Endometrial microvascular endothelial cells (primary cell): Measurements from ENCODE around the gene FEM1A. TPM values are rescaled to one million over a fixed set of nuclear protein-coding genes. Genes with fewer than 3 reads are reported as not detected.
"Not testable (repeated sequence)": the region's sequence is repeated elsewhere in the genome, so short reads cannot be mapped to it uniquely, and the experiment has no call there.

Source experiments
- in situ Hi-C: cut with HindIII; loops from 2 replicates; pipeline ENCODE4 v1.10.0; 2017; ENCODE audit warnings: low sequenced_read_pairs, low pct_unique_long_range_greater_than_20kb; ENCODE audit errors: inconsistent ontology term
- total RNA-seq: library from RNA; depleted of rRNA; stranded (reverse); fragments of >200 nt; gene quantifications from one replicate; pipeline ENCODE4 v1.2.3, GENCODE V29; 2015; ENCODE audit errors: inconsistent ontology term

Gene FEM1A, protein sequence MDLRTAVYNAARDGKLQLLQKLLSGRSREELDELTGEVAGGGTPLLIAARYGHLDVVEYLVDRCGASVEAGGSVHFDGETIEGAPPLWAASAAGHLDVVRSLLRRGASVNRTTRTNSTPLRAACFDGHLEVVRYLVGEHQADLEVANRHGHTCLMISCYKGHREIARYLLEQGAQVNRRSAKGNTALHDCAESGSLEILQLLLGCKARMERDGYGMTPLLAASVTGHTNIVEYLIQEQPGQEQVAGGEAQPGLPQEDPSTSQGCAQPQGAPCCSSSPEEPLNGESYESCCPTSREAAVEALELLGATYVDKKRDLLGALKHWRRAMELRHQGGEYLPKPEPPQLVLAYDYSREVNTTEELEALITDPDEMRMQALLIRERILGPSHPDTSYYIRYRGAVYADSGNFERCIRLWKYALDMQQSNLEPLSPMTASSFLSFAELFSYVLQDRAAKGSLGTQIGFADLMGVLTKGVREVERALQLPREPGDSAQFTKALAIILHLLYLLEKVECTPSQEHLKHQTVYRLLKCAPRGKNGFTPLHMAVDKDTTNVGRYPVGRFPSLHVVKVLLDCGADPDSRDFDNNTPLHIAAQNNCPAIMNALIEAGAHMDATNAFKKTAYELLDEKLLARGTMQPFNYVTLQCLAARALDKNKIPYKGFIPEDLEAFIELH
- 11.4 TPM for total RNA-seq

DNA sequence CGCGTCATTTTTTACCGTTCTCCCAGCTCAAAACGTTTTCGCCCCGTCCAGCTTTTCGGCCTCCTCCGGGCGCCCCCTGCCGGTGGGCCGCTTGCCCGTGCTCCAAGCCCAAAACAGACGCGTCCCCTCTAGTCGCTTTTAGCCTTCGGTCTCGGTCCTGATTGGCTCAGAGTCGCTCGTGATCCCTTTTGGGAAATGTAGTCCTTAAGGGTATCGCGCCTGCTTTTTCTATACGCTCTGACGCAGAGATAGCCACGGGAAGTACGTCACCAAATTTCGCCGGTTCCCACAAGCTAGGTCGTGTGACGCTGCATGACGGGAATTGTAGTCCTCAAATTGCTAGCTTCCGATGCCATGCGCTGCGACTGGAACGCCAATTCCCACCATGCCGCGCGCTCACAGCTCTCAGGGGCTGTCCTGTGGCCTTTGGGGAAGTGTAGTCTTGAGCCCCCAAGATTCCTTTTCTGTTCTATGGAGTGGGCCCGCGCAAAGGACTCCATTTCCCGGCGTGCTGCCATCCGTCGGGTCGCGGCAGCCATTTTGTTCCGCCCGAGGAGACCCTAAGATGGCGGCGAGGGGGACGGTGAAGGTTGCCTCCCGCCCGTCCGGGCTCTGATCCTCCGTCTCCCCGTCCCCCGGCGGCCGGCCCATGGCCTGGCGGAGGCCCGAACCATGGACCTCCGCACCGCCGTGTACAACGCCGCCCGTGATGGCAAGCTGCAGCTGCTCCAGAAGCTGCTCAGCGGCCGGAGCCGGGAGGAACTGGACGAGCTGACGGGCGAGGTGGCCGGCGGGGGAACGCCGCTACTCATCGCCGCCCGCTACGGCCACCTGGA lies at the start of gene FEM1A:
FEM1A (plus strand) TSS at position 552 of the 836 bp plus-strand sequence; CDS start at position 673, 121 bp downstream.
- in situ Hi-C loops, result no loop called here

DNA sequence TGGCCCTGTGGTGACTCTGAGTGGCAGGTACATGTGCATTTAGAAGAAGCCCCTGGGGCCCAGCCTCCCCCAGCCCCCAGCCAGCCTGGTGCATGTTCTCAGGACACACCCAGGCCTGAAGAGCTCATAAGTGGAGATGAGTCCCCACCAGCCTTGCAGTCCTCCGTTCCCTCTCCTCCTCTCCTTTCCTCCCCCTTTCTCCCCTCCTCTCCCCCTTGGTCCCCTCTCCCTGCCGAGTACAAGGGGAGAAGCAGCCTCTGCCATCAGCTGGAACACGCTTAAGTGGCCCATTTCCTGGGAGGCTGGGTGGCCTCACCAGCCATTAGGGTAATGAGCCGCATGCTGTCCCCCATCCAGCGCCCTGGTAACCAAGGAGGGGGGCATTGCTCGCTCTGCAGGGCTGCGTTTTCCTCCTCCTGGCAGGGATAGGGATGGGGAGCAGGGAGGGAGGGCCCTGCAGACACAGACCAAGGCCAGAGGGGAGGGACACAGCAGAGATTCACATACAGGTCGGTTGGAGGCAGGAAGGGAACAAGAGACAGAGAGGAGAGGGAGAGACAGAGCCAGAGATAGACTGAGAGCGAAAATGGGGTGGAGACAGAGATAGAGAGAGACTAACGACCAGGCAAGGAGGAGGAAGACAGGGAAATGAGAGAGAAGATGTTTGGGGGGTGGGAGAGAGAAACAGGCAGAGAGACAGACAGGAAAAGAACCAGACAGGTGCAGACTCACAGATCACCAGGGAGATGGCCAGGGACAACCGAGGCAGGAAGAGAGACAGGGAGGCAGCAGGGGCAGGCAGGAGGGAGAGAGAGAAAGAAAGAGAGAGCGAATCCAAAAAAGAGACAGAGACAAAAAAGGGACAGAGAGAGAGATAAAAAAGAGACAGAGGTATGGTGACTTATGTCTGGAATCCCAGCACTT lies 48.5 kb upstream of the FEM1A start:
- in situ Hi-C loops, result no loop called here

DNA sequence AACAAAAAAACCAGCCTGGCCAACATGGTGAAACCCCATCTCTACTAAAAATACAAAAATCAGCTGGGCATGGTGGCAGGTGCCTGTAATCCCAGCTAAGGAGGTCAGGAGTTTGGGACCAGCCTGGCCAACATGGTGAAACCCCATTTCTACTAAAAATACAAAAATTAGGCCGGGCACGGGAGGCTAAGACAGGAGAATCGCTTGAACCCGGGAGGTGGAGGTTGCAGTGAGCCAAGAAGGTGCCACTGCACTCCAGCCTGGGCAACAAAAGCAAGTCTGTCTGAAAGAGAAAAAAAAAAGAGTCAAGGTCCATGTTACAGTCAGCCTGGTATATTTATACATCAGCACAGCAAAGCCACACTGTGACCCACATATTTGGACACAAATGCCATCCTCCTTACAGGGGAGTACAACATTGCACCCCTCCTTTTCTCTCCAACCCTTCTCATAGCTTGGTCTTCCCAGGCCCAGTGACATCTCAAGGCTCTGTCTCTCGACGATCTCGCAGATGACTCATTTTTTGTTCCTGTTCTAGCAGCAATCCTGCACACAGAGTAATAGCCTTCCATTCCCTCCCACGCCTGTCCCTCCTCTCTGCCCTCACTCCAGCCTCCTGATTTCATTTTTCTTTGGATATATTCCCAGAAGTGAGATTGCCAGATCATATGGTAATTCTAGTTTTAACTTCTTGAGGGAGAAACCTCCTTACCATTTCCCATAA lies 46.9 kb upstream of the FEM1A start:
- in situ Hi-C loops, result no loop called here

DNA sequence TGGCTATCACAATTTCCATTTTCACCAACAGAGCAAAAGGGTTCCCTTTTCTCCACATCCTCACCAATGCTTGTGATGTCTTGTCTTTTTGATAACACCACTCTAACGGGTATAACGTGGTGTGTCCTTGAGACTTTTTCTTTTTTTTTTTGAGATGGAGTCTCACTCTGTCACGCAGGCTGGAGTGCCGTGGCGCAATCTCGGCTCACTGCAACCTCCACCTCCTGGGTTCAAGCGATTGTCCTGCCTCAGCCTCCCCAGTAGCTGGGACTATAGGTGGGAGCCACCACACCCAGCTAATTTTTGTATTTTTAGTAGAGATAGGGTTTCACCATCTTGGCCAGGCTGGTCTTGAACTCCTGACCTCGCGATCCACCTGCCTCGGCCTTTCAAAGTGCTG lies 46.4 kb upstream of the FEM1A start:
- in situ Hi-C loops, result not testable (repeated sequence)

DNA sequence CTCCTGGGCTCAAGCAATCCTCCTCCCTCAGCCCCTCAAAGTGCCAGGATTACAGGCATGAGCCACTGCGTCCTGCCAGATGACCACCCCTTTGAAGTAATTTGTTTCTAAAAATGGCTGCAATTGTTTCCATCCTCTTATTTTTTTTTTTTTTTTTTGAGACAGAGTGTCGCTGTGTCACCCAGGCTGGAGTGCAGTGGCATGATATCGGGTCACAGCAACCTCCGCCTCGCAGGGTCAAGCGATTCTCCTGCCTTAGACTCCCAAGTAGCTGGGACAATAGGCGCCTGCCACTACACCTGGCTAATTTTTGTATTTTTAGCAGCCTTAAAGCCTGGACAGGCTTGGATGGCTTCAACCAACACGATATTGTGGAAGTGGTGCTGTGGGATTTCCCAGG lies 45.5 kb upstream of the FEM1A start:
- in situ Hi-C loops, result no loop called here

DNA sequence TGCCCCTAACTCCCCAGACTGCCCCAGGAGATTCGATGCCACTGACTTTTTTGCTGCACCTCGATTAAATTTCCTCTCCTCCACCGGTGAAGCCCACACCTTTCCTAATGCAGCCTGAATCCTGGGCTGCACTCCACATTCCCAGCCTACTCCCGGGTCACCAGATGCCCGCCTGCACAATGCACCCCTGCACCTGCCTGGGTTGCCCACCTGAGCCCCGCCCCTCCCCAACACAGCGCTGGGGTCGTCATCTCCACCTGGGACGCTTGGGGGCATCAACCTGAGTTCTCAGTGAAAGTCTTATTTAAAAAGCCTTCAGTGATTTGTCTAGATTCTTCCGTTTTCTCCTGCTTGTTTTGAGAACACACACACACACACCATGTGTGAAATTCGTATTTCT lies 43.3 kb upstream of the FEM1A start:
- in situ Hi-C loops, result no loop called here

DNA sequence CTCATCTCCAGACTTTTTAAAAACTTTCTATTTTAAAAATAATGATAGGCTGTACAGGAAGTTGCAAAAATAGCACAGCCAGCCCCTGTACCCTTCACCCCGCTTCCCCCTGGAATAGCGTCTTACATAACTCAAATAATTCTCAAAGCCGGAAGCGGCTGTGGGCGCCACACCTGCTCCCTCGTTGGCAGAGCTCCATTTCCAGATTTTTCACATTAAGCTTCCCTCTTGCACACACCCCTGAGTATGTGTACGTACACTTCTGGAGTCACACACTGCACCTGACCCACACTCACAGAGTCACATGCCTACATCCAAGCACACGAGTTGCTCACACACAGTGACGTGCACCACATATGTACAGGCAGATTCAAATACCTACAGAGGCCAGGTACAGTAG lies 42.9 kb upstream of the FEM1A start:
- in situ Hi-C loops, result no loop called here

DNA sequence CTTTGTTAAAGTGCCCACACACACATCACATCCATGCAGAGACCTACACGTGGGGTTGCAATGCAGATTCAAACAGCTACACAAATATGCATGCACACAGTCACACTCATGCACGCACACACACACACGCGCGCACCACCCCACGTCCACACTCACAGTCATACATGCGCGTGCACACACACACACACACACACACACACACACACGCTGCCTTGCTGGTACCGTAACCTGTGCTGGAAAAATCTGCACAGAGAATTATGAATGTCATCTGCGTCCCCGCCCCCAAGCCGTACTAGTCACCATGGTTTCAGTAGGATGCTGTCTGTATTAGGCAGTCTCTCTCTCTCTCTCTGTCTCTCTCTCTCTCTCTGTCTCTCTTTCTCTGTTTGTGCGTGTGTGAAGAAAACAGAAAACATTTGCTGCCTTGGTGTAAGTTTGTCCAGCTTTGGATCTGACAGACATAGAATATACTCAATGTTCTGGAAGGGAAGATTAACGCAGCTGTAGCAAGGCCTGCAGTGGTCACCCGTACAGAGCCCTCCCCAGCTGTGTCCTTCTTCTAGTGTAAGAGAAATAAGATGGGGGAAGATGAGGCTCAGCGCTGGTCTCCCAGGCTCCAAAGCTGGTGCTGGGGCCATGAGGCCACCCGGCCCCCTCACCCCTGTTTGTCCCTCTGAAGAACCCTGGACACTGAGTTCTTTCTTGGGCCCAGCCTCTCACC lies 41.5 kb upstream of the FEM1A start:
- in situ Hi-C loops, result no loop called here

DNA sequence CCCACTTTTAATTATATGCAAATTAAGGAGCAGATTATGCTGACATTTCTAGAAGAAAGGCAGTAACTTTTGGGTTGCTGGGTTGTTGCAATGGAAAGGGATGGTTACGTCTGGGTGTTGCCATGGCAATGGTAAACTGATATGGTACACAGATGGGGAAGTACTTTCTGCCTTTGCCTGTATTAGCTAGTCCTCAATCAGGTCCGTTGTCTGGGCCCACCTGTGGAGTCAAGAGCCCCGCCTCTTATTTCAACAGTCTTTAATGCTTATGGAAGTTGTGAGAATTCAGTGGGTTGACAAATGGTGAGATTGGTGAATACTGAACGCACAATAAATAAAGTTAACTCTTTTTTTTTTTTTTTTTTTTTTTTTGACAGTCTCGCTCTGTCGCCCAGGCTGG lies 37.3 kb upstream of the FEM1A start:
- in situ Hi-C loops, result no loop called here

DNA sequence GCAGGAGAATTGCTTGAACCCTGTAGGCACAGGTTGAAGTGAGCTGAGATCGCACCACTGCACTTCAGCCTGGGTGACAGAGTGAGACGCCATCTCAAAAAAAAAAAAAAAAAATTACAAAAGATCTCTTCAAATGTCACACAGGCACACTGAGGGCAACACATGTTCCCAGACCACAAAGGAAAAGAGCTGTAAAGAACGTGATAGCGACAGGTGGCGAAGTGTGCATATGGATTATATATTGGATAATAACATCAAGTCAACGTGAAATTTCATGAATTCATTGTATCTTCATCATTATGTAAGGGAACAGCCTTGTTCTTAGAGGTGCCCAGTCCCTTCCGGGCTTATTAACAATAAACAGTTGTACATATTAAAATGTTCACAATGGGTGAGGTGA lies 36.1 kb upstream of the FEM1A start:
- in situ Hi-C loops, result no loop called here

DNA sequence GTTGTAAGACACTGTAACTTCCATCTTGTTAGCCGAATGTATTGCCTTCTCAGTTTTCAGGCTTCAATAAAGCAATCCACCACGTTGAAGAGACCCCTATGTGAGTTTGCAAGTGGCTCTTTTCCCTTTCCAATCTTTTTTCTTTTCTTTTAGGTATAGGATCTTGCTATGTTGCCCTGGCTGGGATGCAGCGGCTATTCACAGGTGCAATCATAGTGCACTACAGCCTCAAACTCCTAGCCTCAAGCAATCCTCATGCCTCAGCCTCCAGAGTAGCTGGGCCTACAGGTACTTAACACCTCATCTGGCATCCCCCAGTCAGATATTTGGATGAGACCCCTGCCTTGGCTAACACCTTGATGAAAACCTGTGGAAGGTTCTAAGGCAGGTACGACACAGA lies 33.5 kb upstream of the FEM1A start:
- in situ Hi-C loops, result no loop called here

DNA sequence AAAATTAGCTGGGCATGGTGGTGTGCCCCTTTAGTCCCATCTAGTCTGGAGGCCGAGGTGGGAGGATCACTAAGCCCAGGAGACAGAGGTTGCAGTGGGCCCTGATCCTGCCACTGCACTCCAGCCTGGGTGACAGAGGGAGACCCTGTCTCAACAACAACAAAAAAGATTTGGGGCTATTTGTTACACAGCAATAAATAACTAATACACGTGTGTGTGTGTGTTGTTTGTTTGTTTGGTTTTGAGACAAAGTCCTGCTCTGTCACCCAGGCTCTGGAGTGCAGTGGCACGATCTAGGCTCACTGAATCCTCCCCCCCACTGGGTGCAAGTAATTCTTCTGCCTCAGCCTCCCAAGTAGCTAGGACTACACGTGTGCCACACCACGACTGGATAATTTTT lies 32.9 kb upstream of the FEM1A start:
- in situ Hi-C loops, result no loop called here

DNA sequence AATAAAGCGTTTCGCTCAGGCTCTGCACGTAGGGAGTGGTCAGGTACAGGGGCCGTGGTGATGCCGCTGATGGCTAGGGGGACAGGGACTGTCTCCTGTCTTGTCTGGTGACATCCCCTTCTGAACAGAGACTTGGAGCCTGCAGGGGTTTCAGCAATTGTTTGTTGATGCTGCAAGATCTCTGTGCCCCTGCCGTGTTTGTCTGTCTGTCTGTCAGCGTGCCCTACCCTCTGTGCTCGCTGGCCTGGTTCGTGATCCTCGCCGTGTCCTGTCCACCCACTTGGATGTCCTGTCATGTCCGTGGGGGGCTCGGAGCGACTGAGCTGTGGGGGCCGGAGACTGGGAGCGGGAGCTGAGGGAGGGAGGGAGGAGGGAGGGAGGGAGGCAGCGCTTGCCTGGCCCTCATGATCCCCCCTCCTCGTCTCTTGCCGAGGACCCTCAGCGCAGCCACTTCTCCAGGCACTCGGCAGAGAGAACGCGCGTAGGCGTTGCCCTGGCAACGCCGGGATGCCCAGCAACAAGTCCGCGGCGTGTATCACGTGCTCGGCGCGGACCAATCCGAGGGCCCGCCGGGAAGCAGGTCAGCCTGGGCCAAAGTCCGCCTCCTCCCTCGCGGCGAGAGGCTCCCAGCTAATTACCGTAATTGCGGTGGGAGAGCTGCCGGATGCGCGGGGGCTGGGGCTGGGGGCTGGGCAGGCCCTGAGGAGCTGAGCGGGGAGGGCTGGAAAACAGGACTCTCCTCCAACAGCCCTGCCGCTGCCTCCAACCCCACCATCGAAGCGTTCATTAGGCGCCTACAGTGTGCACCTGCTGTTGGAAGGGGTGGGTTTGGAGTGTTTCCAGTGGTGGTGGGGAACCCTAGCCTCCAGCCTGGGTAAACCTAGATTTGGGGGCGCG lies 31.9 kb upstream of the FEM1A start:
- in situ Hi-C loops, result no loop called here

DNA sequence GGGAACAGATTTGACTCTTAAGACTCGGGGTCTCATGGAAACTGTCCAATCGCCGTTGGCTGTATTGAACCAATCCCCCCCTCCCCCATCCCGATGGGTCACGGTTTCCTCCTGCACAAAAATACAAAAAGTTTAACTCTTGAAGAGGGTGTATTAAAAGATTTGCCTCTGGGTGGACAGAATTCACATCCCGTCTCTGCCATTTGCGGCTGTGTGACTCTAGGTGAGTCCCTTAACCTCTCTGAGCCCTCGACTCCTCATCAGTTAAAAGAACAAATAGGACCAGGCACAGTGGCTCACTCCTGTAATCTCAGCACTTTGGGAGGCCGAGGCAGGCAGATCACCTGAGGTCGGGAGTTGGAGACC lies 31.3 kb upstream of the FEM1A start:
- in situ Hi-C loops, result no loop called here

DNA sequence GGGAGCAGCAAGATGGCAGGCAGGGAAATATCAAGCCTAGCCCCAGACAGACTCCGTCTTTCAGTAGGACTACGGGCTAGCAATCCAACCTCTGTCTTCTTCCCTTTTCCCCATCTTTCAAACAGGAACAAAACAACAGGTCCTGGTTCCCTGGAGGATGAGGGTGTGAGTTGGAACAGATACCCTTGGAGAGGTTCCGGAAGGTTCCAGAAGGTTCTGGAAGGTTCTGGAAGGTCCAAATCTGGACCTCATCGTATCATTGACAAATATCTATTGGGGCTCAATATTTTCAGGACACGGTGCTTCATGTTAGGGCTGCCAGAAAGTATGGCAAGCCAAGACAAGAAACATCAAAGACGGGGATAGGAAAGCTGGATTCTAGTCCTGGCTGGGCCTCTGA lies 28.5 kb upstream of the FEM1A start:
- in situ Hi-C loops, result no loop called here

DNA sequence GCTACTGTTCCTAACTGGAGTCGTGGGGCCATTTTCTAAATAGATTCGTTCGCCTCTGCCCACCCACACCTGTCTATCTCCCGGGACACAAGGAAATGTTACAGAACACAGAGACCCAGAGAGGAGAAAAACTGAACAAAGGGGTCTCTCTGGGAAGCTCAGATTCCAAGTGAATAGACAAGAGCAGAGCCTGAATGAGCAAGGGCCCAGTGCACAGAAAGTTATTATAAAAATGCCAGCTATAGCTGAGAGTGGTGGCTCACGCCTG lies 27.2 kb upstream of the FEM1A start:
- in situ Hi-C loops, result no loop called here
